GM21447 (cell line): ENCODE results near the gene SSH2.
A peak's percentile ranks its signal among the peaks of the same experiment; 100 is the strongest.
"Not testable (repeated sequence)": the region's sequence is repeated elsewhere in the genome, so short reads cannot be mapped to it uniquely, and the experiment has no call there.

Experiments
- ATAC-seq: cut with Tn5 transposase; IDR thresholded peaks from one replicate; pipeline ENCODE4 v1.9.1; 2021; ENCODE audit not compliant: unreplicated experiment

SSH2 gene

GRCh38 chr17:29931231-29931932, 1.4 kb upstream of the SSH2 start:
- ATAC-seq, result peak; percentile 67

GRCh38 chr17:29930409-29931010, 482 bp upstream of the SSH2 start:
- ATAC-seq, result no peak

GRCh38 chr17:29929006-29929532, 959 bp downstream of the SSH2 start:
- no peak for ATAC-seq

GRCh38 chr17:29927546-29927945, 2.5 kb downstream of the SSH2 start:
- no peak for ATAC-seq

GRCh38 chr17:29924786-29925185, 5.2 kb downstream of the SSH2 start:
- no peak for ATAC-seq

- ATAC-seq, result no peak
Measured at GRCh38 chr17:29918922-29919856, 10.8 kb downstream of the SSH2 start.

GRCh38 chr17:29918016-29918415, 12.0 kb downstream of the SSH2 start:
- no peak for ATAC-seq

- ATAC-seq, result no peak
Measured at GRCh38 chr17:29914819-29915537, 15.1 kb downstream of the SSH2 start.

- no peak for ATAC-seq
Measured at GRCh38 chr17:29911641-29912177, 18.3 kb downstream of the SSH2 start.

- ATAC-seq, result no peak
Measured at GRCh38 chr17:29909236-29910003, 20.6 kb downstream of the SSH2 start.

- no peak for ATAC-seq
Measured at GRCh38 chr17:29906969-29907368, 23.1 kb downstream of the SSH2 start.

- ATAC-seq, result no peak
Measured at GRCh38 chr17:29905879-29906167, 24.2 kb downstream of the SSH2 start.

- no peak for ATAC-seq
Measured at GRCh38 chr17:29905086-29905878, 24.7 kb downstream of the SSH2 start.

GRCh38 chr17:29903471-29903870, 26.6 kb downstream of the SSH2 start:
- ATAC-seq, result no peak

- not testable (repeated sequence) for ATAC-seq
Measured at GRCh38 chr17:29897136-29897535, 32.9 kb downstream of the SSH2 start.

GRCh38 chr17:29892201-29892600, 37.8 kb downstream of the SSH2 start:
- no peak for ATAC-seq

- ATAC-seq, result no peak
Measured at GRCh38 chr17:29891131-29891530, 38.9 kb downstream of the SSH2 start.

- no peak for ATAC-seq
Measured at GRCh38 chr17:29885031-29885640, 44.9 kb downstream of the SSH2 start.

- ATAC-seq, result no peak
Measured at GRCh38 chr17:29883497-29883896, 46.5 kb downstream of the SSH2 start.
